GM13976 (cell line): ENCODE data around the gene SLC46A1.

ENCODE experiments used
- DNase-seq: peaks from one replicate; pipeline ENCODE4 v3.0.0; 2012; ENCODE audit warnings: low spot score
- CTCF ChIP-seq: IDR thresholded peaks from 2 replicates; pipeline ENCODE4 v1.5.1; 2012; ENCODE audit warnings: borderline replicate concordance, mild to moderate bottlenecking; ENCODE audit not compliant: insufficient read depth; ENCODE audit errors: extremely low read depth, missing control alignments, control extremely low read depth
- in situ Hi-C: fragments of 300-500 bp; cut with MboI; formaldehyde crosslinking; loops from one replicate; pipeline ENCODE4 v1.12.0; 2022; ENCODE audit warnings: low sequenced_read_pairs, mixed read lengths, inconsistent platforms; ENCODE audit not compliant: unreplicated experiment

SLC46A1 gene

GRCh38 chr17:28363186-28363585 lies 42.8 kb downstream of the SLC46A1 start:
- in situ Hi-C loops: no loop called here
- DNase-seq: no peak
- no peak for TF ChIP-seq CTCF

DNA sequence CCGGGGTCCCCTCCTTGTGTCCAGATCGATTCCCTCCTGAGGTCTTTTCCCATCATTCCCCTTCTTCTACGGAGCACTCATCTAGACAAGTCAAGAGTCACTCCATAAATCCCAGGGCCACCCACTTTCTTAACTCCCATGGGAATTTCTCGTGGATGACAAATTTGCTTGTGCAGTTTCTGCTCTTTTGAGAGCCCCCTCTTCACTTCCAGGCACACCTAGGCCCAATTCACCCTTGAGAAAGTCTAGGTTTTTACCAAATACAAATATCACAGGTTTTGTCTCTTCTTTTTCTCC lies 48.2 kb downstream of the SLC46A1 start:
- DNase-seq: no peak
- in situ Hi-C loops: no loop called here
- no peak for TF ChIP-seq CTCF

DNA sequence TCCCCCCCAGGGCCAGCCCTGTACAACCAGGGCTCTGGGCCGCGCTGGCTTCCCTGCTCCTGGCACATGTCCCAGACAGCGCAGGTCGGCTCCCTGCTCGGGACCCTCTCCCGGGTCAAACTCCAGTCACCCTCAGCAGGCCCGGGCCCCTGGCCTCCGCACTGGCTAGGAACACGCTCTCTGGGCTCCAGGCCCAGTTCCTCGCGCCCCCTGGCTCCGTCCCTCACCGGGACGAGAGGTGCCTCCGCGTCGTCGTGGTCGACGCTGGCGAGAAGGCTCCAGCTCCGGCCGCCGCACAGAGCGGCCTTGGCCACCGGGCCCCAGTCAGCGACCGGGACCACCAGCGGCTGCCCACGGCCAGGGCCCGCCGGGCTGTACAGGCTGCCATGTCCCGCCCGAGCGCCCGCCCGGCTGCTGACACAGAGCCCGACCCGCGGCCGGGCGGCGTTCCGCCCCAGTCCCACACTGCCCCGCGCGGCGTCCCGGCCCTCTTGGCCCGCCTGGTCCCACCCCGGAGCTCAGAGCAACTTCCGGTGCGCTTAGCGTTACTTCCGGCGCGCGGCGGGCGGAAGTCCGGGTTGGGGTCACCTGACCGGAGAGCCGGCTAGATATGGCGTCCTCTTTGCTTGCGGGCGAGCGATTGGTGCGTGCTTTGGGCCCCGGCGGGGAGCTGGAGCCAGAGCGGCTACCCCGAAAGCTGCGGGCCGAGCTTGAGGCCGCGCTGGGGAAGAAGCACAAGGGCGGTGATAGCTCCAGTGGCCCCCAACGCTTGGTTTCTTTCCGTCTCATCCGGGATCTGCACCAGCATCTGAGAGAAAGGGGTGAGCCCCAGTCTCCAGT lies 48.7 kb downstream of the SLC46A1 start, which contains the start of gene POLDIP2:
TSS of gene POLDIP2 (minus strand) at position 467 of the 840 bp plus-strand sequence. CDS start at position 388, 79 bp downstream.
- no peak for TF ChIP-seq CTCF
- DNase-seq: peak; percentile 98
- in situ Hi-C loops: no loop called here

- in situ Hi-C loops: no loop called here
- no peak for DNase-seq
- TF ChIP-seq CTCF: no peak
These were observed 55.7 kb downstream of the SLC46A1 start for GRCh38 chr17:28350271-28350670.

DNA sequence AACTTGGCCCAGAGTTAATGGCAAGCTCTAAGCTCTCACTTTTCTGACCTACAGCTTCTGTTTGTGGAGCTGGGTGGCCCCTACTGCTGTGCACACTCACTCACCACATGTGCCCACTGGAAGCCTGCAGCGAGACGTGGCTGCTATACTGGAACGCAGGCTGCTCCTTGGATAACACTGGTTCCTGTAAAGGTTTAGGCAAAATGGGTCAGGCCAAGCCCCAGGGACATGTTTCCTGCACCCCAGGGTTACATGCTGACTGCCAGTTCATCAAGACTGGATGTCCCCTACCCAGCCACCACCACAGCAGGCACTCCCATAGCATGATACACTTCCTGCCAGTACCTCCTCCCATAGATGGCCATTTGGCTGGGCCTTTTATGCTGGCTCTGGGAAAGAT lies 57.0 kb downstream of the SLC46A1 start:
- DNase-seq: no peak
- in situ Hi-C loops: no loop called here
- no peak for TF ChIP-seq CTCF

GRCh38 chr17:28347261-28347891 lies 58.6 kb downstream of the SLC46A1 start:
- in situ Hi-C loops: no loop called here
- no peak for DNase-seq
- no peak for TF ChIP-seq CTCF

DNA sequence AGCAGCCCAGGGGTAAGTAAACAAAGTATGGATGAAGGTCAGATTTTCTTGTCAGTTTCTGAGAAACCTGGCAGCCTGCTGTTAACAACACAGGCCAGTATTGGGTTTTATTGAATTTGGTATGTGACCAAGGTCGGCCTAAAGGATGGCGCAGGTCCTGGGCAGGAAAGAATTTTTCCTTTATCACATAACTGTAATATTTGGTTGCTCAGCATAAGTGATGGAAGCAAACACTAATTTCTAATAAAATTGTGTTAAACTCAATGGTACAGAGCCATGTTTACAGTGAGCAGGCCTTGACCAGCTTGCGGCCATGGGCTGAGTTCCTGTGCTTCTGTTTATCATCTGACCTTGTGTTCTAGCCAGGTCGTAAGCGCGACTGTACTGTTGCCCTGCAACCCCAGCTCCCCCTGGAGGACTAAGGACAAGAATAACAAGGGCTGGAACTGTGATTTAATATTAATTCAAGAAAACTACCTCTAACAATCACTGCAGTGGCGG lies 59.2 kb downstream of the SLC46A1 start:
- TF ChIP-seq CTCF: no peak
- in situ Hi-C loops: no loop called here
- DNase-seq: no peak
